Glutamatergic neuron (in vitro differentiated cells): ENCODE measurements around the gene S1PR1. TPM values are rescaled to one million over a fixed set of nuclear protein-coding genes. Genes with fewer than 3 reads are reported as not detected.

ENCODE experiments used
- DNase-seq: peaks from one replicate; pipeline ENCODE4 v3.0.0; 2022
- H3K27ac Mint-ChIP-seq: one replicate; pipeline ENCODE4 v1.8.0; 2020; ENCODE audit warnings: mild to moderate bottlenecking, mixed read lengths, inconsistent platforms; ENCODE audit not compliant: unreplicated experiment
- H3K27me3 Mint-ChIP-seq: one replicate; pipeline ENCODE4 v1.8.0; 2020; ENCODE audit warnings: mild to moderate bottlenecking, moderate library complexity, mixed read lengths, inconsistent platforms; ENCODE audit not compliant: unreplicated experiment
- H3K36me3 Mint-ChIP-seq: one replicate; pipeline ENCODE4 v1.8.0; 2020; ENCODE audit warnings: mild to moderate bottlenecking, mixed read lengths, inconsistent platforms; ENCODE audit not compliant: unreplicated experiment
- H3K4me1 Mint-ChIP-seq: one replicate; pipeline ENCODE4 v1.8.0; 2020; ENCODE audit warnings: mild to moderate bottlenecking, low read depth, mixed read lengths, inconsistent platforms; ENCODE audit not compliant: unreplicated experiment
- H3K4me3 Mint-ChIP-seq: one replicate; pipeline ENCODE4 v1.8.0; 2020; ENCODE audit warnings: mild to moderate bottlenecking, mixed read lengths, inconsistent platforms; ENCODE audit not compliant: unreplicated experiment
- H3K9me3 Mint-ChIP-seq: one replicate; pipeline ENCODE4 v1.8.0; 2020; ENCODE audit warnings: mild to moderate bottlenecking, moderate library complexity, mixed read lengths, inconsistent platforms; ENCODE audit not compliant: unreplicated experiment
- total RNA-seq: library from RNA; stranded (reverse); fragmentation: NEBNext Ultra II Directional; extraction: Animal tissue kit (Norgen Biotek cat#: 25700); gene quantifications from one replicate; pipeline ENCODE4 v1.2.1, GENCODE V29; 2021; ENCODE audit not compliant: unreplicated experiment
- TF ChIP-seq, protein P1 (sequence below): fragments of 200-600 bp; sonication (generic); IDR thresholded peaks from one replicate; pipeline ENCODE4 v1.5.0; 2021; ENCODE audit not compliant: partially characterized antibody, unreplicated experiment

The S1PR1 gene
- total RNA-seq, 1 donor from 2014 or later: not detected

DNA sequence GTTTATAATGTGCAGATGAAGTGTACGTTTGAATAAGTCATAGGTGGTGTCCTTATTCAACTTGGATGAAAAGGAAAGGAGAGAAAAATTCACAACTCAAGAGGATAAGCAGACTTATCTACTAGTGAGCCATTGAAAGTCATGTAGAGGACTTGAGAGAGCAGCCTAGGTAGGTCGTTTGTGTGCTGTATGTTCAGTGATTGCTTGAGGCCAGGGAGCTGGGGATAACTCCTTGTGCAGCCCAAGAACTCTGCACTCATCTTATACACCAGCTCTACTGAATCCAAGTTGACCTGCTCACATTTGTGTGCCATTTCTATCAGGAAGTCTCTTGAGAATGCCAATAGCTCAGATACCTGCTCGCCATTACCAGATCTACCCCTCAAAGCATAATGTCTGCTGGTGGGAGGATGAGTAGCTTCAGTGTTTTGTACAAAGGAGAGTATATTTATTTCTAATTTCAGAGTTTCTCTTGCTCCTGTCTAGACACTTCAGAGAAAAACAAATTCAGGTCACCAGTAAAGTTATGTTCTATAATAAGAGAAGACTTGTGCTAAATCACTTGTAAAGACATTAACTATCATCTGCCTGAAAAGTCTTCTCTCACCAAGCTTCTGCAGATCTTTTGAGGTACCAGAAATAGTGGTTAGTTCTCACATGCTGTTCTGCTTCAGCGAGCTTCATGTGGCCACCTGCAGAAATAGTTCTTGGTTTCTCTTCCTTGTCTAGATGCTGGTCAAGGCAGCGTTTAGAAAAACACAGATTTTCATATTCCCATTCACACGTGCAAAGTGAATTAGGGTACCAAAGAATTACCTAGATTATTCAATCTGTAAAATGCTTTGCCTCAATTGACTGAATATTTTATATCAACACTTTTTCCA is 10.8 kb downstream of the S1PR1 start:
- no peaks in the 10 kb centered on the region for H3K9me3 Mint-ChIP-seq
- no peaks in the 10 kb centered on the region for H3K27me3 Mint-ChIP-seq
- no peaks in the 10 kb centered on the region for H3K36me3 Mint-ChIP-seq
- H3K4me1 Mint-ChIP-seq: no peaks in the 10 kb centered on the region
- no peak overlapping the region for H3K27ac Mint-ChIP-seq
- TF ChIP-seq, protein P1, sequence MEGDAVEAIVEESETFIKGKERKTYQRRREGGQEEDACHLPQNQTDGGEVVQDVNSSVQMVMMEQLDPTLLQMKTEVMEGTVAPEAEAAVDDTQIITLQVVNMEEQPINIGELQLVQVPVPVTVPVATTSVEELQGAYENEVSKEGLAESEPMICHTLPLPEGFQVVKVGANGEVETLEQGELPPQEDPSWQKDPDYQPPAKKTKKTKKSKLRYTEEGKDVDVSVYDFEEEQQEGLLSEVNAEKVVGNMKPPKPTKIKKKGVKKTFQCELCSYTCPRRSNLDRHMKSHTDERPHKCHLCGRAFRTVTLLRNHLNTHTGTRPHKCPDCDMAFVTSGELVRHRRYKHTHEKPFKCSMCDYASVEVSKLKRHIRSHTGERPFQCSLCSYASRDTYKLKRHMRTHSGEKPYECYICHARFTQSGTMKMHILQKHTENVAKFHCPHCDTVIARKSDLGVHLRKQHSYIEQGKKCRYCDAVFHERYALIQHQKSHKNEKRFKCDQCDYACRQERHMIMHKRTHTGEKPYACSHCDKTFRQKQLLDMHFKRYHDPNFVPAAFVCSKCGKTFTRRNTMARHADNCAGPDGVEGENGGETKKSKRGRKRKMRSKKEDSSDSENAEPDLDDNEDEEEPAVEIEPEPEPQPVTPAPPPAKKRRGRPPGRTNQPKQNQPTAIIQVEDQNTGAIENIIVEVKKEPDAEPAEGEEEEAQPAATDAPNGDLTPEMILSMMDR: no peak
- H3K4me3 Mint-ChIP-seq: no peak overlapping the region
- no peak for DNase-seq

DNA sequence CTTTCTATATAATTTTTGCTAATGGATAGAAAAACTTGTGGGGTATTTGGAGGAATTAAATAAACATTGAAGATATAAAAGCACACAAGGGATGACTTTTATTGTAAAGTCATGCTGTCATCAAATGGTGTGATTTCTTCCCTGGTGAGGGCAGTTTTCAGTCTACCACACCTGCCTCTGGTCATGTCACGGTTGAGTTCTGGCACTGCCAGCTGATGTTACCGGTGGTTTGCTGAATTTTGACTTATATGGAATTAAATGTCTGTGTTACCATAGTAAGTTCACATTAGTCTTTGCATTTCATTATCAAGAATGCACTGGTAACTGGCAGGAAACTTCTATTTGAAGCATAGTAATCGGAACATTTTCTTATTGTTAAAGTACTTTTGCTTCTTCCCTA is 13.4 kb downstream of the S1PR1 start:
- H3K27ac Mint-ChIP-seq: no peak overlapping the region
- TF ChIP-seq, protein P1: no peak
- no peaks in the 10 kb centered on the region for H3K4me1 Mint-ChIP-seq
- no peak overlapping the region for H3K4me3 Mint-ChIP-seq
- no peaks in the 10 kb centered on the region for H3K36me3 Mint-ChIP-seq
- DNase-seq: no peak
- H3K27me3 Mint-ChIP-seq: no peaks in the 10 kb centered on the region
- H3K9me3 Mint-ChIP-seq: no peaks in the 10 kb centered on the region

DNA sequence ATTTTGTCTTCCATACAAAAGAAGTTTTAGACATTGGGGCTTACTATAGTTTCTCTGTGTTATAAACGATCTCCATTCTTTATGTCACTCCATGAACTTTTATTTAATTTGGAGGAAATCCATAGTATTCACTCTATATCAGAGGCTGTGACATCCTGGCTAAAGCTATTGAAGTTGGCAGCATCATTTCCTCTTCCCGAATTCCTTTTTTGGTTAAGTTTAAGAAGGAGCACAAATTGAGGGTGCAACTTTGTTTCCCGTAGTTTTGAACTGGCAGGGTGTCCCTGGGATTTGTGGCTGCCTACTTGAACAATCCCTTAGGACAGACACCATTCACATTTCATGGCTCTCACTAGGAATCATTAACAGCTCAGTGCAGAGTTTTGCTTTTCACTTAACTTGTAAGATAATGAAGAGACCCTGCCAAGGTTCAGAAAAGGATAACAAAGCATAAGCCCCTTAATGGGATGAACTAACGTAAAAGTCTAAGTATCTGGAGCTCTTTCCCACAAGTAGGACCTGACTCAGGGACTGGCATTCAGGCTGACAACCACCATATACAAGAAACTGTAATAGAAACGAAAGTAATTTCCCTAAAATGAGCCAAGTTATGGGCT is 13.9 kb downstream of the S1PR1 start:
- no peak overlapping the region for H3K4me3 Mint-ChIP-seq
- no peaks in the 10 kb centered on the region for H3K4me1 Mint-ChIP-seq
- TF ChIP-seq, protein P1: no peak
- H3K27me3 Mint-ChIP-seq: no peaks in the 10 kb centered on the region
- H3K36me3 Mint-ChIP-seq: no peaks in the 10 kb centered on the region
- no peak overlapping the region for H3K27ac Mint-ChIP-seq
- DNase-seq: no peak
- no peaks in the 10 kb centered on the region for H3K9me3 Mint-ChIP-seq

DNA sequence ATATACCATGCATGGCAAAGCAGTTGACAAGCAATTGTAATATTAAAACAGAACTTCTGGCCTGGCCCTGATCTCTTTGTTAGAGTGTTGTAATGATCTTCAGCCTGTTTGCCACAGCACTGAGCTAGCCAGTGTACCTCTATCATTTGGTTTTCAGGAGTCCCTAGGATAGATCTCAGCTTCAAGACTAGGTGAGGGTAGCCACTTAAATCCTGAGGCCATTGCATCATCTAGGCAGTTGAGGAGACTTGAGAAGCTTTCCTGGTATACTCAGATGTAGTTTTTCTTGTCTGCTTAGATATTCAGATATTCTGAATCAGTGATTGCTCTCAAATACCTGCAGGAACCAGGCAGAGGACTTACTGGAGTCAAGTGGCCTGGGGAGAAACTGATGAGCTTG is 14.7 kb downstream of the S1PR1 start:
- H3K27me3 Mint-ChIP-seq: no peaks in the 10 kb centered on the region
- no peaks in the 10 kb centered on the region for H3K36me3 Mint-ChIP-seq
- TF ChIP-seq, protein P1: no peak

More for the DNA sequence above, 14.7 kb downstream of the S1PR1 start:
- no peak overlapping the region for H3K4me3 Mint-ChIP-seq
- H3K9me3 Mint-ChIP-seq: no peaks in the 10 kb centered on the region
- DNase-seq: no peak
- no peaks in the 10 kb centered on the region for H3K4me1 Mint-ChIP-seq
- no peak overlapping the region for H3K27ac Mint-ChIP-seq
